HCT116 (cell line): ENCODE results near the gene MEIKIN. TPM values are rescaled to one million over a fixed set of nuclear protein-coding genes. Genes with fewer than 3 reads are reported as not detected.
A peak's percentile ranks its signal among the peaks of the same experiment; 100 is the strongest.

ENCODE experiments used
- ATAC-seq: fragments of 200-7000 bp; cut with Tn5 transposase; 2 replicates; pipeline ENCODE4 v1.9.1; 2020; ENCODE audit warnings: mild to moderate bottlenecking, moderate library complexity
- BruUV-seq: library from RNA; stranded (reverse); fragments of 400-500 nt; replicated peaks from 2 replicates; lab custom pipeline; 2021; lab: Mats Ljungman, UMichigan
- CTCF ChIA-PET: fragments of 300-600 bp; sonication (Branson Sonifier 250); formaldehyde crosslinking; loops from one replicate; lab custom pipeline; 2021; ENCODE audit warnings: antibody characterized with exemption; lab: Charles Lee
- POLR2A ChIA-PET: fragments of 300-600, 350-600 bp; sonication (Branson Sonifier 250); formaldehyde crosslinking; loops from one replicate; lab custom pipeline; 2021; ENCODE audit warnings: antibody characterized with exemption; lab: Charles Lee
- RAD21 ChIA-PET, 2 experiments: fragments of 300-600 bp; sonication (Branson Sonifier 250); formaldehyde crosslinking; loops; one replicate each; lab custom pipeline; 2023; ENCODE audit warnings: low total read pairs in 2 of 2; ENCODE audit not compliant: uncharacterized antibody in 2 of 2, unreplicated experiment in 2 of 2, low non-redundant PET in 1 of 2; lab: Charles Lee
- DNase-seq: peaks from one replicate; pipeline ENCODE4 v3.0.0-alpha.2; 2010; ENCODE audit warnings: low read depth, low spot score
- H2AFZ ChIP-seq: fragments of 200-600 bp; shearing (Covaris generic), sonication (generic); 2 replicates; pipeline ENCODE4 v1.6.1; 2017; ENCODE audit warnings: low read depth, mixed run types, mixed read lengths, antibody characterized with exemption, low read length; ENCODE audit not compliant: poor library complexity, severe bottlenecking
- H3K27ac ChIP-seq: 2 replicates; pipeline ENCODE4 v1.5.1; 2012; ENCODE audit warnings: low read depth, low read length
- H3K27me3 ChIP-seq: fragments of 200-600 bp; sonication (generic); 2 replicates; pipeline ENCODE4 v1.6.1; 2016; ENCODE audit warnings: mixed run types, low read length, mixed read lengths; ENCODE audit not compliant: insufficient read depth
- H3K36me3 ChIP-seq, 2 experiments: fragments of 200-500 bp in 1 of 2; fragments of 200-600 bp in 1 of 2; sonication (Bioruptor generic) in 1 of 2; sonication (generic) in 1 of 2; 2 replicates each; pipeline versions ENCODE4 v1.5.1 to v1.6.1; 2014 to 2016; ENCODE audit warnings: low read length in 2 of 2, inconsistent platforms in 1 of 2, mixed read lengths in 1 of 2, mixed run types in 1 of 2; ENCODE audit not compliant: insufficient read depth in 2 of 2, control insufficient read depth in 1 of 2
- H3K4me1 ChIP-seq, 2 experiments: fragments of 200-600 bp in 1 of 2; sonication (generic) in 1 of 2; 2 replicates each; pipeline versions ENCODE4 v1.5.1 to v1.6.1; 2012 to 2017; ENCODE audit warnings: low read length in 2 of 2, inconsistent platforms in 1 of 2, mild to moderate bottlenecking in 1 of 2, mixed read lengths in 1 of 2, mixed run types in 1 of 2, moderate library complexity in 1 of 2; ENCODE audit not compliant: insufficient read depth in 2 of 2, control insufficient read depth in 1 of 2
- H3K4me2 ChIP-seq: fragments of 200-600 bp; sonication (generic); 2 replicates; pipeline ENCODE4 v1.6.1; 2017; ENCODE audit warnings: mixed run types, low read length, mixed read lengths
- H3K4me3 ChIP-seq, 2 experiments: fragments of 200-600 bp in 1 of 2; sonication (generic) in 1 of 2; replicated peaks in 1 of 2; 2 replicates each; pipeline ENCODE4 v1.5.1; 2011 to 2016; ENCODE audit warnings: low read length in 2 of 2, control low read depth in 1 of 2, low read depth in 1 of 2, mild to moderate bottlenecking in 1 of 2, mixed read lengths in 1 of 2, mixed run types in 1 of 2
- H3K79me2 ChIP-seq: fragments of 200-600 bp; sonication (generic); 2 replicates; pipeline ENCODE4 v1.6.1; 2017; ENCODE audit warnings: mild to moderate bottlenecking, mixed run types, low read length, moderate library complexity, mixed read lengths; ENCODE audit not compliant: insufficient read depth
- H3K9ac ChIP-seq: fragments of 200-600 bp; sonication (generic); 2 replicates; pipeline ENCODE4 v1.6.1; 2016; ENCODE audit warnings: low read length, mixed read lengths
- H3K9me2 ChIP-seq: fragments of 200-600 bp; sonication (generic), shearing (Covaris generic); 2 replicates; pipeline ENCODE4 v1.6.1; 2017; ENCODE audit warnings: mixed run types, mild to moderate bottlenecking, moderate library complexity; ENCODE audit not compliant: insufficient read depth
- H3K9me3 ChIP-seq, 2 experiments: fragments of 200-500 bp in 1 of 2; fragments of 200-600 bp in 1 of 2; sonication (Bioruptor generic) in 1 of 2; sonication (generic) in 1 of 2; 2 replicates each; pipeline ENCODE4 v1.6.1; 2014 to 2017; ENCODE audit warnings: low read length in 2 of 2, mixed read lengths in 2 of 2, inconsistent platforms in 1 of 2, low read depth in 1 of 2, mild to moderate bottlenecking in 1 of 2, mixed run types in 1 of 2, moderate library complexity in 1 of 2; ENCODE audit not compliant: control insufficient read depth in 1 of 2, insufficient read depth in 1 of 2
- H4K20me1 ChIP-seq: fragments of 200-600 bp; sonication (generic), shearing (Covaris generic); 2 replicates; pipeline ENCODE4 v1.6.1; 2017; ENCODE audit warnings: mixed run types, mild to moderate bottlenecking, moderate library complexity; ENCODE audit not compliant: insufficient read depth
- CBX3 ChIP-seq: IDR thresholded peaks from 2 replicates; pipeline ENCODE4 v1.6.1; 2012; ENCODE audit warnings: low read depth
- CEBPB ChIP-seq: IDR thresholded peaks from 2 replicates; pipeline ENCODE4 v1.6.1; 2012; ENCODE audit warnings: low read depth
- EZH2phosphoT487 ChIP-seq: fragments of 200-600 bp; IDR thresholded peaks from 2 replicates; pipeline ENCODE4 v1.6.1; 2018; ENCODE audit warnings: antibody characterized with exemption, borderline replicate concordance
- POLR2A ChIP-seq: IDR thresholded peaks from 2 replicates; pipeline ENCODE4 v1.7.0; 2011; ENCODE audit warnings: borderline replicate concordance; ENCODE audit not compliant: insufficient read depth, insufficient read length; ENCODE audit errors: extremely low read depth
- POLR2AphosphoS5 ChIP-seq: IDR thresholded peaks from 2 replicates; pipeline ENCODE4 v1.6.1; 2011; ENCODE audit warnings: mild to moderate bottlenecking, low read depth, low read length, moderate library complexity
- SIN3A ChIP-seq: IDR thresholded peaks from 2 replicates; pipeline ENCODE4 v1.6.1; 2012; ENCODE audit warnings: low read depth
- SP1 ChIP-seq: IDR thresholded peaks from 2 replicates; pipeline ENCODE4 v1.6.1; 2012; ENCODE audit warnings: low read depth
- YY1 ChIP-seq: IDR thresholded peaks from 2 replicates; pipeline ENCODE4 v1.6.1; 2011; ENCODE audit warnings: low read length, low read depth, moderate library complexity, mild to moderate bottlenecking; ENCODE audit not compliant: insufficient replicate concordance; ENCODE audit errors: extremely low read depth
- ZFX ChIP-seq: fragments of 450-650 bp; IDR thresholded peaks from 2 replicates; pipeline ENCODE4 v1.6.1; 2017
- ZNF274 ChIP-seq: fragments of 200-500 bp; sonication (Bioruptor generic); IDR thresholded peaks from 2 replicates; pipeline ENCODE4 v1.6.1; 2014; ENCODE audit warnings: mild to moderate bottlenecking, low read depth, low read length, inconsistent platforms
- intact Hi-C: fragments of 100-400 bp; cut with micrococcal nuclease; formaldehyde crosslinking; loops from 2 replicates; pipeline ENCODE4 v1.10.0; 2022
- total RNA-seq: library from RNA; stranded (reverse); gene quantifications from one replicate; pipeline ENCODE4 v1.2.1, GENCODE V29; 2021; ENCODE audit not compliant: unreplicated experiment
- TF ChIP-seq, protein P1 (sequence below): IDR thresholded peaks from 2 replicates; pipeline ENCODE4 v1.6.1; 2012
- TF ChIP-seq, protein P2 (sequence below): IDR thresholded peaks from 2 replicates; pipeline ENCODE4 v1.6.1; 2011; ENCODE audit warnings: mild to moderate bottlenecking, low read length, moderate library complexity; ENCODE audit not compliant: insufficient replicate concordance; ENCODE audit errors: extremely low read depth
- TF ChIP-seq, protein P3 (sequence below): IDR thresholded peaks from 2 replicates; pipeline ENCODE4 v1.6.1; 2012

MEIKIN gene
- total RNA-seq, 1 experiment from 2014 or later: not detected

DNA sequence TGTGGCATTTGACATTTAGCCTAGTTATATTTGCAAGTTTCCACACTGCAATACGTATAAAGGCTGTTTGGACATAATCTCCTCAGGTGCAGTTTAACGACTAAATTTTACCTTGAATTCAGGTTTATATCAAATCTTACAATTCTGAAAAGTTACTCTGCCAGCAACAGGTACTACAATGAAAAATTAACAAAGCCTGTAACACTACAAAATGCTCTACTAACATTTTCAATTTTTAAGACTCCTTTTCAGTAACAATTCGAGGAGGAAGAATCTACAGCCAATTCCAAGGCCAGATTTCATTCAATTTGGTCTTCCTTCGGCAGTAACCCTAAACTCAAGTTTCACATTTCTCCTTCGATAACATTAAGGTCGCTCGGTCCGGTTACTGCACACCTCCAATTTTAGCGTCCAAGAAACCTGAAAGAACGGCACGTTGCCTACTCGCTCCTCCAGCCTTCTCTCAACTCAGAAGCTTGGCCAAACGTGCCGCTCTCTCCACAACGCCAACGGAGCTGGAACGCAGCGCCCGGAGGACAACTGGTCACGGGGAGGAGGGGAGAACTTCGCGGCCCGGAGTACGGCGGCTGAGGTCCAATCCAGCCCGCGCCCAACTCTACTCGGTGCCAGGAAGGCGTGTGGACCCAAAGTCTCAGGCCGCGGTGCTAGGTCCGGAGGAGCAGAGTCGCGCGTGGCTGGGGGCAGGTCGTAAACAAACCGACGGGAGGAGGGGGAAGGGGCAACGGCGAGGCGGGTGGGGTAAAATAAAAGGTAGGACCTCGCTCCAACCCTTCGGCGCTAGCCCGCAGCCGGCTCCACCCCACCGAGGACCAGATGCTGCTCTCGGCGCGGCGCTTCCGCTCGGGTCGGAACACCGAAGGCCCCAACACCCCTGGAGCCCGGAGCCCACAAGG, 149.3 kb downstream of the MEIKIN start (continued):
- no peak for TF ChIP-seq YY1

DNA sequence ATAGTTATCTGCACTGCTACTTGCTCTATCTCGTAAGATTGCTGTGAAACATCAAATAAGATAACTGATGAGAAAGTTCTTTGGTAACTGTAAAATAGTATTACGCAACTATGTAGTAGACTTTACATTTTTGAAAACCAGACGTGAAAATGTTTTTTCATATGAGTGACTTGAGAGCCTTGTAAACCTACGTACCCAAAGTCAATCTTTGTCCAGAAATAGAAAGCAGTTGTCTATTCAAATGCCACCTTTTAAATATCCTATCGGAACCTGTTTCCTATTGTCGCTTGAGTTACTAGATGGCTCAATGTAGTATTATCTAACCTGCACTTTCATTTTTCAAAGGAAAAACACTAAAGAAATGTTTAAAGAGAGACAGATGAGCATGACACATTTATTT, 150.2 kb downstream of the MEIKIN start:
- TF ChIP-seq CBX3 (no peak), ZFX (no peak), ZNF274 (no peak), CEBPB (no peak), POLR2A (no peak), EZH2phosphoT487 (no peak), SP1 (no peak), SIN3A (no peak), POLR2AphosphoS5 (no peak)
- TF ChIP-seq, protein P1, sequence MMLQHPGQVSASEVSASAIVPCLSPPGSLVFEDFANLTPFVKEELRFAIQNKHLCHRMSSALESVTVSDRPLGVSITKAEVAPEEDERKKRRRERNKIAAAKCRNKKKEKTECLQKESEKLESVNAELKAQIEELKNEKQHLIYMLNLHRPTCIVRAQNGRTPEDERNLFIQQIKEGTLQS: no peak
- TF ChIP-seq, protein P2, sequence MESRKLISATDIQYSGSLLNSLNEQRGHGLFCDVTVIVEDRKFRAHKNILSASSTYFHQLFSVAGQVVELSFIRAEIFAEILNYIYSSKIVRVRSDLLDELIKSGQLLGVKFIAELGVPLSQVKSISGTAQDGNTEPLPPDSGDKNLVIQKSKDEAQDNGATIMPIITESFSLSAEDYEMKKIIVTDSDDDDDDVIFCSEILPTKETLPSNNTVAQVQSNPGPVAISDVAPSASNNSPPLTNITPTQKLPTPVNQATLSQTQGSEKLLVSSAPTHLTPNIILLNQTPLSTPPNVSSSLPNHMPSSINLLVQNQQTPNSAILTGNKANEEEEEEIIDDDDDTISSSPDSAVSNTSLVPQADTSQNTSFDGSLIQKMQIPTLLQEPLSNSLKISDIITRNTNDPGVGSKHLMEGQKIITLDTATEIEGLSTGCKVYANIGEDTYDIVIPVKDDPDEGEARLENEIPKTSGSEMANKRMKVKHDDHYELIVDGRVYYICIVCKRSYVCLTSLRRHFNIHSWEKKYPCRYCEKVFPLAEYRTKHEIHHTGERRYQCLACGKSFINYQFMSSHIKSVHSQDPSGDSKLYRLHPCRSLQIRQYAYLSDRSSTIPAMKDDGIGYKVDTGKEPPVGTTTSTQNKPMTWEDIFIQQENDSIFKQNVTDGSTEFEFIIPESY: no peak
- TF ChIP-seq, protein P3, sequence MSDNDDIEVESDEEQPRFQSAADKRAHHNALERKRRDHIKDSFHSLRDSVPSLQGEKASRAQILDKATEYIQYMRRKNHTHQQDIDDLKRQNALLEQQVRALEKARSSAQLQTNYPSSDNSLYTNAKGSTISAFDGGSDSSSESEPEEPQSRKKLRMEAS: no peak
- Histone ChIP-seq H3K9me2 (no peaks in the 10 kb centered on the region), H3K27ac (no peak overlapping the region), H4K20me1 (no peaks in the 10 kb centered on the region), H3K4me1 (peaks cover 4 to 18% of the 10 kb centered on the region in 2 experiments; a peak in 3 of 4 replicates), H2AFZ (no peak overlapping the region), H3K36me3 (no peaks in the 10 kb centered on the region), H3K27me3 (no peaks in the 10 kb centered on the region), H3K9ac (no peak overlapping the region), H3K4me2 (peak overlapping the region; percentile 83), H3K9me3 (no peaks in the 10 kb centered on the region), H3K4me3 (peak overlapping the region in 1 of 2 experiments; percentile 95; a peak in 1 of 4 replicates), H3K79me2 (peaks cover 60% of the 10 kb centered on the region)
- no TSS peak for BruUV-seq
- DNase-seq (no peak), ATAC-seq (no peak)
- ChIA-PET POLR2A (no interaction called here), CTCF (no interaction called here), RAD21 (no interaction called here)
- intact Hi-C loops: loop anchor here (5.0 kb wide), 1 partner anchor 373 kb away; no protein-coding TSS in a partner anchor
